Endothelial cell of umbilical vein (primary cell): ENCODE measurements around the gene SLC25A22. TPM values are rescaled to one million over a fixed set of nuclear protein-coding genes. Genes with fewer than 3 reads are reported as not detected.
A peak's percentile ranks its signal among the peaks of the same experiment; 100 is the strongest.

Experiments used
- BruUV-seq: library from RNA; stranded (reverse); fragments of 400-500 nt; replicated peaks from 2 replicates; lab custom pipeline; 2021; lab: Mats Ljungman, UMichigan
- CTCF ChIA-PET: fragments of 300-600, 350-600 bp; sonication (Branson Sonifier 250); formaldehyde crosslinking; loops from one replicate; lab custom pipeline; 2021; ENCODE audit warnings: antibody characterized with exemption, inconsistent platforms; lab: Charles Lee
- POLR2A ChIA-PET: fragments of 300-600, 350-600 bp; sonication (Branson Sonifier 250); formaldehyde crosslinking; loops from one replicate; lab custom pipeline; 2021; ENCODE audit warnings: antibody characterized with exemption, inconsistent platforms; lab: Charles Lee
- DNase-seq: peaks from one replicate; pipeline ENCODE4 v3.0.0-alpha.2; 2011; ENCODE audit warnings: low read depth, low spot score
- FAIRE-seq: peaks from 2 replicates; lab custom pipeline; 2011; peaks lifted over from hg19 to GRCh38; lab: Jason Lieb, UNC
- H2AFZ ChIP-seq: 2 replicates; pipeline ENCODE4 v1.6.0; 2012; ENCODE audit warnings: low read depth, low read length, control low read depth, inconsistent platforms
- H3K27ac ChIP-seq: 2 replicates; pipeline ENCODE4 v1.5.1; 2011; ENCODE audit warnings: low read depth, mild to moderate bottlenecking, control low read depth, low read length, moderate library complexity; ENCODE audit not compliant: insufficient read depth
- H3K27me3 ChIP-seq, 2 experiments: 2 replicates each; pipeline versions ENCODE4 v1.6.0 to v1.6.1; 2011; ENCODE audit warnings: low read length in 2 of 2, mixed read lengths in 1 of 2; ENCODE audit not compliant: control insufficient read depth in 2 of 2, insufficient read depth in 2 of 2
- H3K36me3 ChIP-seq, 2 experiments: 2 replicates in 1 of 2; 3 replicates in 1 of 2; pipeline ENCODE4 v1.5.1; 2011; ENCODE audit warnings: low read length in 2 of 2, mild to moderate bottlenecking in 1 of 2, moderate library complexity in 1 of 2; ENCODE audit not compliant: control insufficient read depth in 2 of 2, insufficient read depth in 2 of 2; ENCODE audit errors: extremely low read depth in 1 of 2
- H3K4me1 ChIP-seq: 3 replicates; pipeline ENCODE4 v1.5.1; 2011; ENCODE audit warnings: mild to moderate bottlenecking, low read length; ENCODE audit not compliant: control insufficient read depth, insufficient read depth; ENCODE audit errors: extremely low read depth
- H3K4me2 ChIP-seq: 2 replicates; pipeline ENCODE4 v1.6.1; 2011; ENCODE audit warnings: low read length, control low read depth, mixed read lengths; ENCODE audit not compliant: insufficient read depth
- H3K4me3 ChIP-seq, 3 experiments: fragments of 200-600 bp in 1 of 3; sonication (generic), shearing (Covaris generic) in 1 of 3; replicated peaks in 1 of 3; 2 replicates each; pipeline ENCODE4 v1.5.1; 2011 to 2016; ENCODE audit warnings: control low read depth in 3 of 3, low read length in 3 of 3, mild to moderate bottlenecking in 2 of 3, inconsistent platforms in 1 of 3, low read depth in 1 of 3, moderate library complexity in 1 of 3; ENCODE audit not compliant: insufficient read depth in 1 of 3
- H3K79me2 ChIP-seq: 2 replicates; pipeline ENCODE4 v1.6.0; 2012; ENCODE audit warnings: low read length, inconsistent platforms; ENCODE audit not compliant: control insufficient read depth, insufficient read depth
- H3K9ac ChIP-seq: replicated peaks from 2 replicates; pipeline ENCODE3; 2011; ENCODE audit warnings: low read length, control low read depth; ENCODE audit not compliant: insufficient read depth; ENCODE audit errors: extremely low read depth
- H3K9me1 ChIP-seq: replicated peaks from 3 replicates; pipeline ENCODE4 v1.6.0; 2011; ENCODE audit warnings: mild to moderate bottlenecking, low read length; ENCODE audit not compliant: control insufficient read depth, insufficient read depth; ENCODE audit errors: extremely low read depth
- H3K9me3 ChIP-seq: replicated peaks from 2 replicates; pipeline ENCODE4 v1.5.1; 2012; ENCODE audit warnings: low read length, inconsistent platforms; ENCODE audit not compliant: control insufficient read depth, insufficient read depth
- H4K20me1 ChIP-seq: replicated peaks from 2 replicates; pipeline ENCODE3; 2011; ENCODE audit warnings: mild to moderate bottlenecking, low read length; ENCODE audit not compliant: control insufficient read depth, insufficient read depth; ENCODE audit errors: extremely low read depth
- EZH2 ChIP-seq: IDR thresholded peaks from 2 replicates; pipeline ENCODE4 v1.6.1; 2012; ENCODE audit warnings: borderline replicate concordance, low read depth, mild to moderate bottlenecking, moderate library complexity, low read length, inconsistent platforms; ENCODE audit not compliant: severe bottlenecking
- FOS ChIP-seq: IDR thresholded peaks from 2 replicates; pipeline ENCODE4 v1.6.1; 2011; ENCODE audit warnings: mild to moderate bottlenecking, low read length, moderate library complexity, borderline replicate concordance; ENCODE audit not compliant: insufficient read depth
- GATA2 ChIP-seq: IDR thresholded peaks from 2 replicates; pipeline ENCODE4 v1.7.0; 2011; ENCODE audit warnings: low read depth, mild to moderate bottlenecking, moderate library complexity, mixed read lengths, low read length; ENCODE audit not compliant: insufficient read length, insufficient read depth
- JUN ChIP-seq: IDR thresholded peaks from 2 replicates; pipeline ENCODE4 v1.6.1; 2011; ENCODE audit warnings: borderline replicate concordance, low read depth; ENCODE audit not compliant: insufficient read length, insufficient read depth
- MYC ChIP-seq: IDR thresholded peaks from one replicate; pipeline ENCODE4 v1.6.1; 2011; ENCODE audit warnings: mild to moderate bottlenecking, low read depth, low read length
- POLR2A ChIP-seq: IDR thresholded peaks from 2 replicates; pipeline ENCODE4 v1.6.1; 2012; ENCODE audit warnings: low read depth, mild to moderate bottlenecking, control low read depth, low read length
- POLR2AphosphoS5 ChIP-seq: IDR thresholded peaks from 2 replicates; pipeline ENCODE4 v1.6.1; 2012; ENCODE audit warnings: low read depth, mild to moderate bottlenecking, control low read depth, low read length, moderate library complexity; ENCODE audit not compliant: insufficient read depth
- dilution Hi-C: fragments of 300-500 bp; cut with MboI; formaldehyde crosslinking; loops from one replicate; pipeline ENCODE4 v1.15.0; 2019; ENCODE audit warnings: low sequenced_read_pairs; ENCODE audit not compliant: extremely low pct_ligation_motif_present
- intact Hi-C: fragments of 100-400 bp; cut with micrococcal nuclease; formaldehyde crosslinking; loops from one replicate; pipeline ENCODE4 v1.10.0; 2022
- polyA plus RNA-seq, 4 experiments: library from polyadenylated mRNA; depleted of rRNA in 3 of 4; stranded (reverse) in 3 of 4; unstranded in 1 of 4; fragments of >200 nt; gene quantifications; 2 replicates each; pipeline versions ENCODE4 v1.2.1 to v1.2.3, GENCODE V29; 2011 to 2012; ENCODE audit warnings: missing spikeins in 1 of 4
- total RNA-seq: library from RNA; stranded (reverse); gene quantifications from 2 replicates; pipeline ENCODE4 v1.2.3, GENCODE V29; 2021
- TF ChIP-seq, protein P1 (sequence below), 2 donors: IDR thresholded peaks; 1 replicate in 1 of 2; 2 replicates in 1 of 2; pipeline ENCODE4 v1.5.1; 2011; ENCODE audit warnings: low read length in 2 of 2, mild to moderate bottlenecking in 2 of 2, moderate library complexity in 2 of 2, control low read depth in 1 of 2, inconsistent platforms in 1 of 2, low read depth in 1 of 2; ENCODE audit not compliant: insufficient read depth in 1 of 2; ENCODE audit errors: extremely low read depth in 1 of 2
- TF ChIP-seq, protein P2 (sequence below): IDR thresholded peaks from 2 replicates; pipeline ENCODE4 v1.6.1; 2011; ENCODE audit not compliant: insufficient read depth, insufficient read length

The SLC25A22 gene
- total and polyA plus RNA-seq, 2 donors (not counting 3 experiments of a cell fraction or from before 2014, with no cell fraction given), result 24.5 to 24.9 TPM

DNA sequence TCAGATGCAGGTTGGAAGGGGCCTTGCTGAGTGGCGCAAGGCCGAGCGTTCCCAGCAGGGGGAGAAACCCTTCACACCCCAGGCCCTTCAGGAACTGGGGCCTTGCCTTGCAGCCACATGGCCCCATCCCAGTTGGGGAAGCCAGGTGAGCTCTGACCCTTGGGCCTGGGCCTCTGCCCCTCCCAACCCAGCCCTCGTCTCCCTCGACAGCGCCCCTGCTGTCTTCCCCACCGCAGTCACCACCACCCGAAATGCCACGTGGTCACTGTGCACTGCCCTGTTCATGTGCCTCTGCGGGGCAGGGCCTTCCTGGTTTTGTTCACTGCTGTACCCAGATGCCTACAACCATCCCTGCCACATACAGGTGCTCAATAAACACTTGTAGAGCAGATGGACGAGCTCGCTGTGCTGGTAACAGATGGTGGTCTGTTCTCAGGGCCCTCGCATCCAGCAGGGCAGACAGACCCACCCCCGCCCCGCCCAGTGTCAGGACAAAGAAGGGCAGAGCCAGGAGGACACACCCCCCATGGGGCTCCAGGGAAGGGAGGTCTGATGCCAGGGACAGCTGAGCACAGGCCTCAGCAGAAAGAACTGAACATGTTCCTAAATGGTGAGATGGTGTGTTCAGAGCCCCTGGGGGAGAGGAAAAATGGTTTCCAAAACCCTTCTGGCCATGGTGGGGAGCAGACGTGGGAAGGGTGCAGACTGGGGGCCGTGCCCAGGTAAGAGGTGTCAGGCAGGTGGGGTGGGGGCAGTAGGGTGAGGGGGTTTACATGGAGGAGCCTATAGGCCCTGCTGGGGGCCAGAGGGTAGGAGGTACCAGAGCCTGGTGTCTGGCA lies 40.6 kb upstream of the SLC25A22 start:
- FAIRE-seq, result peak; percentile 8
- POLR2A ChIA-PET, result no interaction called here
- Histone ChIP-seq H3K4me3 (no peak overlapping the region), H3K27me3 (no peaks in the 10 kb centered on the region), H3K9ac (no peak overlapping the region), H4K20me1 (no peaks in the 10 kb centered on the region), H3K27ac (no peak overlapping the region), H3K36me3 (peaks cover 25 to 43% of the 10 kb centered on the region in 2 experiments), H3K9me1 (no peaks in the 10 kb centered on the region), H2AFZ (no peak overlapping the region), H3K4me2 (no peak overlapping the region), H3K9me3 (no peaks in the 10 kb centered on the region), H3K79me2 (peaks cover 63% of the 10 kb centered on the region), H3K4me1 (peaks cover 32% of the 10 kb centered on the region)
- intact Hi-C loops (no loop called here), dilution Hi-C loops (no loop called here)
- TF ChIP-seq FOS (no peak), GATA2 (no peak), MYC (peak; percentile 56), JUN (no peak), POLR2A (no peak), POLR2AphosphoS5 (no peak), EZH2 (no peak)
- TF ChIP-seq, protein P1, sequence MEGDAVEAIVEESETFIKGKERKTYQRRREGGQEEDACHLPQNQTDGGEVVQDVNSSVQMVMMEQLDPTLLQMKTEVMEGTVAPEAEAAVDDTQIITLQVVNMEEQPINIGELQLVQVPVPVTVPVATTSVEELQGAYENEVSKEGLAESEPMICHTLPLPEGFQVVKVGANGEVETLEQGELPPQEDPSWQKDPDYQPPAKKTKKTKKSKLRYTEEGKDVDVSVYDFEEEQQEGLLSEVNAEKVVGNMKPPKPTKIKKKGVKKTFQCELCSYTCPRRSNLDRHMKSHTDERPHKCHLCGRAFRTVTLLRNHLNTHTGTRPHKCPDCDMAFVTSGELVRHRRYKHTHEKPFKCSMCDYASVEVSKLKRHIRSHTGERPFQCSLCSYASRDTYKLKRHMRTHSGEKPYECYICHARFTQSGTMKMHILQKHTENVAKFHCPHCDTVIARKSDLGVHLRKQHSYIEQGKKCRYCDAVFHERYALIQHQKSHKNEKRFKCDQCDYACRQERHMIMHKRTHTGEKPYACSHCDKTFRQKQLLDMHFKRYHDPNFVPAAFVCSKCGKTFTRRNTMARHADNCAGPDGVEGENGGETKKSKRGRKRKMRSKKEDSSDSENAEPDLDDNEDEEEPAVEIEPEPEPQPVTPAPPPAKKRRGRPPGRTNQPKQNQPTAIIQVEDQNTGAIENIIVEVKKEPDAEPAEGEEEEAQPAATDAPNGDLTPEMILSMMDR (IDR thresholded peaks at IDR 0.05; ENCODE audit: extremely low read depth in 1 of 2, insufficient read depth in 1 of 2, low read depth in 1 of 2, low read length in 2 of 2), result peak in 1 of 2 donors; percentile 47
- TF ChIP-seq, protein P2, sequence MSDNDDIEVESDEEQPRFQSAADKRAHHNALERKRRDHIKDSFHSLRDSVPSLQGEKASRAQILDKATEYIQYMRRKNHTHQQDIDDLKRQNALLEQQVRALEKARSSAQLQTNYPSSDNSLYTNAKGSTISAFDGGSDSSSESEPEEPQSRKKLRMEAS, result peak; percentile 70
- BruUV-seq, result TSS peak; percentile 14
- DNase-seq, result peak; percentile 34
- CTCF ChIA-PET, result no interaction called here
